ENCODE results near the gene ATMIN.

Gene ATMIN

GRCh38 chr16:81035398-81035974, at the start of gene ATMIN:
ATMIN (plus strand) TSS chr16:81035842; CDS start chr16:81035871, 29 bp downstream.
- peak; percentile 80 for DNase-seq (ENCODE audit: low read depth)
- peak; percentile 63 for TF ChIP-seq CTCF (IDR thresholded peaks at IDR 0.05; ENCODE audit: low read length, missing control alignments)
- peak within 1 kb of the TSS; percentile 72 for H3K4me3 ChIP-seq (replicated peaks; ENCODE audit: low read depth, low read length)

GRCh38 chr16:80986557-80986956, 49.1 kb upstream of the ATMIN start:
- no peak for DNase-seq (ENCODE audit: low read depth)
- TF ChIP-seq CTCF (IDR thresholded peaks at IDR 0.05; ENCODE audit: low read length, missing control alignments), result no peak
- H3K4me3 ChIP-seq (replicated peaks; ENCODE audit: low read depth, low read length), result no peak overlapping the region

- H3K4me3 ChIP-seq (replicated peaks; ENCODE audit: low read depth, low read length), result no peak overlapping the region
- no peak for TF ChIP-seq CTCF (IDR thresholded peaks at IDR 0.05; ENCODE audit: low read length, missing control alignments)
- DNase-seq (ENCODE audit: low read depth), result no peak
These were observed 46.9 kb upstream of the ATMIN start for GRCh38 chr16:80988756-80989155.

GRCh38 chr16:80989801-80990200, 45.8 kb upstream of the ATMIN start:
- TF ChIP-seq CTCF (IDR thresholded peaks at IDR 0.05; ENCODE audit: low read length, missing control alignments), result no peak
- no peak for DNase-seq (ENCODE audit: low read depth)
- no peak overlapping the region for H3K4me3 ChIP-seq (replicated peaks; ENCODE audit: low read depth, low read length)

GRCh38 chr16:80990577-80990976, 45.1 kb upstream of the ATMIN start:
- TF ChIP-seq CTCF (IDR thresholded peaks at IDR 0.05; ENCODE audit: low read length, missing control alignments), result no peak
- no peak for DNase-seq (ENCODE audit: low read depth)

GRCh38 chr16:80990978-80991377, 44.7 kb upstream of the ATMIN start:
- no peak for DNase-seq (ENCODE audit: low read depth)
- no peak for TF ChIP-seq CTCF (IDR thresholded peaks at IDR 0.05; ENCODE audit: low read length, missing control alignments)
- H3K4me3 ChIP-seq (replicated peaks; ENCODE audit: low read depth, low read length), result no peak overlapping the region

More at GRCh38 chr16:80990577-80990976, 45.1 kb upstream of the ATMIN start:
- no peak overlapping the region for H3K4me3 ChIP-seq (replicated peaks; ENCODE audit: low read depth, low read length)

GRCh38 chr16:80991792-80992430, 43.7 kb upstream of the ATMIN start:
- no peak overlapping the region for H3K4me3 ChIP-seq (replicated peaks; ENCODE audit: low read depth, low read length)
- no peak for DNase-seq (ENCODE audit: low read depth)
- TF ChIP-seq CTCF (IDR thresholded peaks at IDR 0.05; ENCODE audit: low read length, missing control alignments), result no peak
